HepG2 (cell line): ENCODE results near the gene ZG16. TPM values are rescaled to one million over a fixed set of nuclear protein-coding genes. Genes with fewer than 3 reads are reported as not detected.
A peak's percentile ranks its signal among the peaks of the same experiment; 100 is the strongest.

Experiments used
- CENPX ChIP-seq: sonication (generic); formaldehyde crosslinking; IDR thresholded peaks from 2 replicates; pipeline ENCODE4 v1.9.0; 2021; ENCODE audit warnings: mild to moderate bottlenecking, missing genetic modification reagents, moderate library complexity
- CREM ChIP-seq, 2 experiments: sonication (generic) in 1 of 2; formaldehyde crosslinking in 1 of 2; IDR thresholded peaks; 2 replicates each; pipeline versions ENCODE4 v1.4.0 to v1.6.1; 2016 to 2020; ENCODE audit warnings: antibody characterized with exemption in 1 of 2, mild to moderate bottlenecking in 1 of 2, missing genetic modification reagents in 1 of 2
- FOXC1 ChIP-seq: sonication (generic); formaldehyde crosslinking; IDR thresholded peaks from 2 replicates; pipeline ENCODE4 v1.8.0; 2022; ENCODE audit warnings: mild to moderate bottlenecking, missing genetic modification reagents, borderline replicate concordance
- HIVEP1 ChIP-seq: sonication (generic); formaldehyde crosslinking; IDR thresholded peaks from 2 replicates; pipeline ENCODE4 v1.4.0; 2020; ENCODE audit warnings: mild to moderate bottlenecking, missing genetic modification reagents
- KAT8 ChIP-seq: IDR thresholded peaks from 2 replicates; pipeline ENCODE4 v1.6.1; 2016; ENCODE audit warnings: missing genetic modification reagents, missing compliant biosample characterization
- KLF11 ChIP-seq: IDR thresholded peaks from 2 replicates; pipeline ENCODE4 v1.6.1; 2016; ENCODE audit warnings: missing compliant biosample characterization
- LCORL ChIP-seq, 2 experiments: fragments of 450-650 bp in 1 of 2; sonication (generic) in 1 of 2; formaldehyde crosslinking in 1 of 2; IDR thresholded peaks; 2 replicates each; pipeline versions ENCODE4 v1.5.0 to v1.6.1; 2017 to 2020; ENCODE audit warnings: antibody characterized with exemption in 1 of 2, missing genetic modification reagents in 1 of 2
- MATR3 ChIP-seq: sonication (generic); formaldehyde crosslinking; IDR thresholded peaks from 2 replicates; pipeline ENCODE4 v1.4.0; 2020; ENCODE audit warnings: missing genetic modification reagents
- PCBP2 ChIP-seq: fragments of 200-400 bp; formaldehyde crosslinking; optimal IDR thresholded peaks from 2 replicates; pipeline ENCODE3; 2018; ENCODE audit warnings: low read length, low read depth; ENCODE audit not compliant: poor library complexity, severe bottlenecking
- SOX13 ChIP-seq, 3 experiments: fragments of 450-650 bp in 1 of 3; sonication (generic) in 1 of 3; formaldehyde crosslinking in 1 of 3; IDR thresholded peaks in 2 of 3; conservative IDR thresholded peaks in 1 of 3; 2 replicates each; pipeline versions ENCODE4 v1.5.0 to v1.6.1; 2016 to 2020; ENCODE audit warnings: antibody characterized with exemption in 1 of 3, mild to moderate bottlenecking in 1 of 3, missing compliant biosample characterization in 1 of 3, missing genetic modification reagents in 1 of 3, moderate library complexity in 1 of 3
- SP140L ChIP-seq: sonication (generic); formaldehyde crosslinking; IDR thresholded peaks from 2 replicates; pipeline ENCODE4 v1.4.0; 2020; ENCODE audit warnings: missing genetic modification reagents, borderline replicate concordance
- ZBTB4 ChIP-seq: sonication (generic); formaldehyde crosslinking; IDR thresholded peaks from 2 replicates; pipeline ENCODE4 v1.4.0; 2020; ENCODE audit warnings: missing genetic modification reagents, mild to moderate bottlenecking, borderline replicate concordance
- ZNF205 ChIP-seq: IDR thresholded peaks from 2 replicates; pipeline ENCODE4 v1.6.1; 2018; ENCODE audit warnings: missing biosample characterization, missing genetic modification reagents
- ZSCAN12 ChIP-seq: sonication (generic); formaldehyde crosslinking; IDR thresholded peaks from 2 replicates; pipeline ENCODE4 v1.9.0; 2021; ENCODE audit warnings: mild to moderate bottlenecking, missing genetic modification reagents
- polyA plus RNA-seq, 8 experiments: library from polyadenylated mRNA; depleted of rRNA in 3 of 8; stranded (reverse) in 7 of 8; unstranded in 1 of 8; fragments of >200 nt; fragmentation: Illumina TruSeq in 4 of 8; extraction: Trizol in 4 of 8; gene quantifications; 2 replicates each; pipeline versions ENCODE4 v1.2.1 to v1.2.3, GENCODE V29; 2011 to 2016; ENCODE audit warnings: low read depth in 4 of 8, missing spikeins in 1 of 8, mixed read lengths in 1 of 8; ENCODE audit not compliant: insufficient read depth in 1 of 8
- total RNA-seq, 5 experiments: library from RNA; depleted of rRNA; stranded (reverse); fragments of >200 nt; fragmentation: Illumina TruSeq; extraction: Trizol; gene quantifications; 2 replicates each; pipeline ENCODE4 v1.2.3, GENCODE V29; 2016; ENCODE audit warnings: low read depth in 1 of 5
- TF ChIP-seq, protein P1 (sequence below): sonication (generic); formaldehyde crosslinking; IDR thresholded peaks from 2 replicates; pipeline ENCODE4 v1.5.0; 2020; ENCODE audit warnings: mild to moderate bottlenecking, missing genetic modification reagents
- TF ChIP-seq, protein P2 (sequence below): sonication (generic); formaldehyde crosslinking; IDR thresholded peaks from 2 replicates; pipeline ENCODE4 v1.4.0; 2020; ENCODE audit warnings: mild to moderate bottlenecking, missing genetic modification reagents
- TF ChIP-seq, protein P3 (sequence below): sonication (generic); formaldehyde crosslinking; IDR thresholded peaks from 2 replicates; pipeline ENCODE4; 2020; ENCODE audit warnings: missing genetic modification reagents, mild to moderate bottlenecking, borderline replicate concordance

The ZG16 gene
- total and polyA plus RNA-seq, 2 of the 13 experiments (the other 11 are each of a cell fraction or from before 2014, with no cell fraction given), result 0.04 to 0.07 TPM

DNA sequence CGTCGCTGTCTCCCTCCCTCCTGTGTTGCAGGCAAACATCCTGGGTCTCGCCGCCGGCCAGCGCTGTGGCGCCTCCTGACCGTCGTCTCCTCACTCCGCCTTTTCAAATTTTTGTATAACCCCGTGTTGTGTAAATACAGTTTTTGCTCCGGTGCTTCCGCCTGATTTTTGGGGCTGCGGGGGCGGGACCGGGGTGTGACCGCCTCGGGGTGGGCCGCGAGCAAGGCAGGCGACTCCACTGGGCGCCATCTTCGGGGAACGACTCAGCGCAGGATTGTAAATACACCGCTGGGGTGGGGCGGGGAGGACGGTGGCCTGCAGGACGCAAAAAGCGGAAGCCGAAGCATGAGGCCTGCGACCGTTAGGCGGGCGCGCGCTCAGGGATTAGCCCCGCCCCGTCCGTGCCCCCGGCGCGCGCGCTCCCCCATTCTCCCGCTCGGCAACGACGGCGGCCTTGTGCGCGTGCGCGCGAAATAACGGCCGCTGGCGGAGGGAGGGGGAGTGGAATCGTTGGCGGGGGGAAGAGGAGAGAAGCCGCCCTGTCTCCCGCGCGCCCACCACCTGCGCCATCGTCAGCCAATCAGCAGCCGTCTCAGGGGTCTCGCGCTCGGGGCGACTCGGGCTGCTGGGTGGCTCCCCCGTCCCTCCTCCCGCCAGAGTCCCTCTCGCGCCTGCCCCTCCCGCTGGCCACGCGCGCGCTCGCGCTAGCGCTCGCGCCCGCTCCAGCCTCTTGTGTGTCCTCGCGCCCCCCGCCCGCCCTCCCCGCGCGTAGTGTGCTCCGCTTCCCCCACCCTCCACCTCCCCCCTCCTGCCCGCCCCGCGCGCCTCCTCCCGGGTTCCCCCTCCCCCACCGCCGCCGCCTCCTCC, 27.4 kb downstream of the ZG16 start (continued):
- no peak for TF ChIP-seq MATR3
- TF ChIP-seq FOXC1, result peak; percentile 95
- peak; percentile 92; the same call in 1 of the 2 replicates for TF ChIP-seq ZNF205 (CRISPR knock-in tag)
- no peak for TF ChIP-seq SP140L (CRISPR knock-in tag)
- TF ChIP-seq HIVEP1 (CRISPR knock-in tag), result peak; percentile 84
- no peak for TF ChIP-seq PCBP2
- no peak for TF ChIP-seq LCORL (IDR thresholded peaks at IDR 0.05)
- peak; percentile 94 for TF ChIP-seq LCORL (CRISPR knock-in tag; IDR thresholded peaks at IDR 0.05)
- peak; percentile 90; the same call in 1 of the 2 replicates for TF ChIP-seq ZBTB4 (CRISPR knock-in tag)
- TF ChIP-seq, protein P1, sequence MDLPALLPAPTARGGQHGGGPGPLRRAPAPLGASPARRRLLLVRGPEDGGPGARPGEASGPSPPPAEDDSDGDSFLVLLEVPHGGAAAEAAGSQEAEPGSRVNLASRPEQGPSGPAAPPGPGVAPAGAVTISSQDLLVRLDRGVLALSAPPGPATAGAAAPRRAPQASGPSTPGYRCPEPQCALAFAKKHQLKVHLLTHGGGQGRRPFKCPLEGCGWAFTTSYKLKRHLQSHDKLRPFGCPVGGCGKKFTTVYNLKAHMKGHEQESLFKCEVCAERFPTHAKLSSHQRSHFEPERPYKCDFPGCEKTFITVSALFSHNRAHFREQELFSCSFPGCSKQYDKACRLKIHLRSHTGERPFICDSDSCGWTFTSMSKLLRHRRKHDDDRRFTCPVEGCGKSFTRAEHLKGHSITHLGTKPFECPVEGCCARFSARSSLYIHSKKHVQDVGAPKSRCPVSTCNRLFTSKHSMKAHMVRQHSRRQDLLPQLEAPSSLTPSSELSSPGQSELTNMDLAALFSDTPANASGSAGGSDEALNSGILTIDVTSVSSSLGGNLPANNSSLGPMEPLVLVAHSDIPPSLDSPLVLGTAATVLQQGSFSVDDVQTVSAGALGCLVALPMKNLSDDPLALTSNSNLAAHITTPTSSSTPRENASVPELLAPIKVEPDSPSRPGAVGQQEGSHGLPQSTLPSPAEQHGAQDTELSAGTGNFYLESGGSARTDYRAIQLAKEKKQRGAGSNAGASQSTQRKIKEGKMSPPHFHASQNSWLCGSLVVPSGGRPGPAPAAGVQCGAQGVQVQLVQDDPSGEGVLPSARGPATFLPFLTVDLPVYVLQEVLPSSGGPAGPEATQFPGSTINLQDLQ (CRISPR knock-in tag), result peak; percentile 92; the same call in 1 of the 2 replicates
- TF ChIP-seq CREM (IDR thresholded peaks at IDR 0.05), result peak; percentile 75
- 0 out of 2 replicates have a peak, but pooled peaks have one; percentile 4 for TF ChIP-seq CREM (CRISPR knock-in tag; IDR thresholded peaks at IDR 0.05)
- peak; percentile 52; the same call in 1 of the 2 replicates for TF ChIP-seq ZSCAN12 (CRISPR knock-in tag)
- TF ChIP-seq, protein P2, sequence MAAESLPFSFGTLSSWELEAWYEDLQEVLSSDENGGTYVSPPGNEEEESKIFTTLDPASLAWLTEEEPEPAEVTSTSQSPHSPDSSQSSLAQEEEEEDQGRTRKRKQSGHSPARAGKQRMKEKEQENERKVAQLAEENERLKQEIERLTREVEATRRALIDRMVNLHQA (CRISPR knock-in tag), result no peak
- TF ChIP-seq, protein P3, sequence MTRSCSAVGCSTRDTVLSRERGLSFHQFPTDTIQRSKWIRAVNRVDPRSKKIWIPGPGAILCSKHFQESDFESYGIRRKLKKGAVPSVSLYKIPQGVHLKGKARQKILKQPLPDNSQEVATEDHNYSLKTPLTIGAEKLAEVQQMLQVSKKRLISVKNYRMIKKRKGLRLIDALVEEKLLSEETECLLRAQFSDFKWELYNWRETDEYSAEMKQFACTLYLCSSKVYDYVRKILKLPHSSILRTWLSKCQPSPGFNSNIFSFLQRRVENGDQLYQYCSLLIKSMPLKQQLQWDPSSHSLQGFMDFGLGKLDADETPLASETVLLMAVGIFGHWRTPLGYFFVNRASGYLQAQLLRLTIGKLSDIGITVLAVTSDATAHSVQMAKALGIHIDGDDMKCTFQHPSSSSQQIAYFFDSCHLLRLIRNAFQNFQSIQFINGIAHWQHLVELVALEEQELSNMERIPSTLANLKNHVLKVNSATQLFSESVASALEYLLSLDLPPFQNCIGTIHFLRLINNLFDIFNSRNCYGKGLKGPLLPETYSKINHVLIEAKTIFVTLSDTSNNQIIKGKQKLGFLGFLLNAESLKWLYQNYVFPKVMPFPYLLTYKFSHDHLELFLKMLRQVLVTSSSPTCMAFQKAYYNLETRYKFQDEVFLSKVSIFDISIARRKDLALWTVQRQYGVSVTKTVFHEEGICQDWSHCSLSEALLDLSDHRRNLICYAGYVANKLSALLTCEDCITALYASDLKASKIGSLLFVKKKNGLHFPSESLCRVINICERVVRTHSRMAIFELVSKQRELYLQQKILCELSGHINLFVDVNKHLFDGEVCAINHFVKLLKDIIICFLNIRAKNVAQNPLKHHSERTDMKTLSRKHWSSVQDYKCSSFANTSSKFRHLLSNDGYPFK (CRISPR knock-in tag), result peak; percentile 99
- peak; percentile 26; the same call in 1 of the 2 replicates for TF ChIP-seq SOX13 (IDR thresholded peaks at IDR 0.05)
- TF ChIP-seq SOX13 (CRISPR knock-in tag; conservative IDR thresholded peaks at IDR 0.05 in 1 of 2, IDR thresholded peaks at IDR 0.05 in 1 of 2), result peak in 1 of 2 experiments; percentile 72; a peak in 2 of 4 replicates
- TF ChIP-seq KAT8 (CRISPR knock-in tag), result peak; percentile 97
- no peak for TF ChIP-seq CENPX (CRISPR knock-in tag)
- peak; percentile 89; the same call in 1 of the 2 replicates for TF ChIP-seq KLF11
